GM18951 (cell line): Measurements from ENCODE around the gene TNK2.

ENCODE experiments used
- POLR2A ChIP-seq: IDR thresholded peaks from 4 replicates; pipeline ENCODE4 v1.6.1; 2011; ENCODE audit warnings: mild to moderate bottlenecking; ENCODE audit not compliant: insufficient read length, insufficient read depth; ENCODE audit errors: extremely low read depth
- in situ Hi-C: fragments of 300-500 bp; cut with MboI; formaldehyde crosslinking; loops from one replicate; pipeline ENCODE4 v1.12.0; 2022; ENCODE audit warnings: low sequenced_read_pairs, mixed read lengths, inconsistent platforms; ENCODE audit not compliant: unreplicated experiment

TNK2 gene

GRCh38 chr3:195859846-195860411 is 48.4 kb downstream of the TNK2 start:
- in situ Hi-C loops, result loop anchor here (10.0 to 25.0 kb wide), 2 partner anchors 55 to 352 kb away; partner anchors contain the start of genes SLC51A and ZDHHC19
- TF ChIP-seq POLR2A, result no peak

GRCh38 chr3:195859061-195859845 is 49.1 kb downstream of the TNK2 start:
- TF ChIP-seq POLR2A, result no peak
- in situ Hi-C loops, result loop anchor here (10.0 to 25.0 kb wide), 2 partner anchors 56 to 353 kb away; partner anchors contain the start of genes SLC51A and ZDHHC19

GRCh38 chr3:195856410-195857084 is 51.8 kb downstream of the TNK2 start:
- in situ Hi-C loops, result loop anchor here (10.0 to 25.0 kb wide), 2 partner anchors 58 to 356 kb away; partner anchors contain the start of genes SLC51A and ZDHHC19
- no peak for TF ChIP-seq POLR2A

GRCh38 chr3:195855471-195856409 is 52.6 kb downstream of the TNK2 start:
- no peak for TF ChIP-seq POLR2A
- in situ Hi-C loops, result loop anchor here (10.0 to 25.0 kb wide), 2 partner anchors 59 to 357 kb away; partner anchors contain the start of genes SLC51A and ZDHHC19

GRCh38 chr3:195854628-195855294 is 53.6 kb downstream of the TNK2 start:
- TF ChIP-seq POLR2A, result no peak
- in situ Hi-C loops, result loop anchor here (10.0 to 25.0 kb wide), 2 partner anchors 60 to 358 kb away; partner anchors contain the start of genes SLC51A and ZDHHC19

- no peak for TF ChIP-seq POLR2A
- in situ Hi-C loops, result loop anchor here (10.0 to 25.0 kb wide), 2 partner anchors 61 to 358 kb away; partner anchors contain the start of genes SLC51A and ZDHHC19
Measured at GRCh38 chr3:195853996-195854395, 54.4 kb downstream of the TNK2 start.

GRCh38 chr3:195853036-195853435 is 55.3 kb downstream of the TNK2 start:
- in situ Hi-C loops, result loop anchor here (10.0 to 25.0 kb wide), 2 partner anchors 62 to 359 kb away; partner anchors contain the start of genes SLC51A and ZDHHC19
- TF ChIP-seq POLR2A, result no peak

- in situ Hi-C loops, result loop anchor here (10.0 to 25.0 kb wide), 2 partner anchors 64 to 361 kb away; partner anchors contain the start of genes SLC51A and ZDHHC19
- TF ChIP-seq POLR2A, result no peak
Measured at GRCh38 chr3:195850857-195851543, 57.4 kb downstream of the TNK2 start.

GRCh38 chr3:195849322-195850074 is 58.9 kb downstream of the TNK2 start:
- TF ChIP-seq POLR2A, result no peak
- in situ Hi-C loops, result loop anchor here (10.0 to 25.0 kb wide), 2 partner anchors 65 to 363 kb away; partner anchors contain the start of genes SLC51A and ZDHHC19

- TF ChIP-seq POLR2A, result no peak
- in situ Hi-C loops, result no loop called here
Measured at GRCh38 chr3:195847055-195847950, 61.0 kb downstream of the TNK2 start.

- in situ Hi-C loops, result no loop called here
- TF ChIP-seq POLR2A, result no peak
Measured at GRCh38 chr3:195845483-195845882, 62.9 kb downstream of the TNK2 start.
